Activated CD4-positive, alpha-beta T cell treated with anti-CD3 and anti-CD28 coated beads, Interleukin-2, amount 50 U/mL, for 48 hours (primary cell): ENCODE data around the gene EXOC2.
A peak's percentile ranks its signal among the peaks of the same experiment; 100 is the strongest.
"Not testable (repeated sequence)": the region's sequence is repeated elsewhere in the genome, so short reads cannot be mapped to it uniquely, and the experiment has no call there.

ENCODE experiments used
- DNase-seq, 2 experiments: peaks; one replicate each; pipeline ENCODE4 v3.0.0-alpha.2; 2020

Gene EXOC2

GRCh38 chr6:633611-634010 lies 59.3 kb downstream of the EXOC2 start:
- no peak for DNase-seq

GRCh38 chr6:628766-629165 lies 64.2 kb downstream of the EXOC2 start:
- no peak for DNase-seq

GRCh38 chr6:626236-626635 lies 66.7 kb downstream of the EXOC2 start:
- DNase-seq: no peak

- DNase-seq: no peak
Measured at GRCh38 chr6:624979-625378, 68.0 kb downstream of the EXOC2 start.

- no peak for DNase-seq
Measured at GRCh38 chr6:622462-622861, 70.5 kb downstream of the EXOC2 start.

GRCh38 chr6:621931-622330 lies 71.0 kb downstream of the EXOC2 start:
- no peak for DNase-seq

GRCh38 chr6:620950-621349 lies 72.0 kb downstream of the EXOC2 start:
- no peak for DNase-seq

GRCh38 chr6:620166-620565 lies 72.8 kb downstream of the EXOC2 start:
- no peak for DNase-seq

- no peak for DNase-seq
Measured at GRCh38 chr6:617456-618100, 75.4 kb downstream of the EXOC2 start.

- DNase-seq: no peak
Measured at GRCh38 chr6:613981-614380, 79.0 kb downstream of the EXOC2 start.

- DNase-seq: no peak
Measured at GRCh38 chr6:611928-612327, 81.0 kb downstream of the EXOC2 start.

GRCh38 chr6:610882-611281 lies 82.1 kb downstream of the EXOC2 start:
- no peak for DNase-seq

- no peak for DNase-seq
Measured at GRCh38 chr6:609905-610304, 83.0 kb downstream of the EXOC2 start.

- DNase-seq: no peak
Measured at GRCh38 chr6:606829-607379, 86.0 kb downstream of the EXOC2 start.

- DNase-seq: not testable (repeated sequence)
Measured at GRCh38 chr6:605895-606294, 87.0 kb downstream of the EXOC2 start.

- no peak for DNase-seq
Measured at GRCh38 chr6:604579-604978, 88.4 kb downstream of the EXOC2 start.

- DNase-seq: no peak
Measured at GRCh38 chr6:603265-603664, 89.7 kb downstream of the EXOC2 start.

GRCh38 chr6:599576-600448 lies 93.1 kb downstream of the EXOC2 start:
- DNase-seq: no peak

- DNase-seq: no peak
Measured at GRCh38 chr6:593907-594212, 99.1 kb downstream of the EXOC2 start.

GRCh38 chr6:593139-593906 lies 99.6 kb downstream of the EXOC2 start:
- DNase-seq: peak; percentile 67 to 75

GRCh38 chr6:589090-589489 lies 103.8 kb downstream of the EXOC2 start:
- DNase-seq: no peak

GRCh38 chr6:586553-586952 lies 106.4 kb downstream of the EXOC2 start:
- DNase-seq: no peak

GRCh38 chr6:583635-584034 lies 109.3 kb downstream of the EXOC2 start:
- no peak for DNase-seq

GRCh38 chr6:583116-583515 lies 109.8 kb downstream of the EXOC2 start:
- DNase-seq: no peak
